ENCODE results near the gene PPP4R2. TPM values are rescaled to one million over a fixed set of nuclear protein-coding genes. Genes with fewer than 3 reads are reported as not detected.

The PPP4R2 gene
- total and polyA plus RNA-seq, 5 experiments from 2014 or later = 28.3 to 65.1 (median 46.1) TPM

DNA sequence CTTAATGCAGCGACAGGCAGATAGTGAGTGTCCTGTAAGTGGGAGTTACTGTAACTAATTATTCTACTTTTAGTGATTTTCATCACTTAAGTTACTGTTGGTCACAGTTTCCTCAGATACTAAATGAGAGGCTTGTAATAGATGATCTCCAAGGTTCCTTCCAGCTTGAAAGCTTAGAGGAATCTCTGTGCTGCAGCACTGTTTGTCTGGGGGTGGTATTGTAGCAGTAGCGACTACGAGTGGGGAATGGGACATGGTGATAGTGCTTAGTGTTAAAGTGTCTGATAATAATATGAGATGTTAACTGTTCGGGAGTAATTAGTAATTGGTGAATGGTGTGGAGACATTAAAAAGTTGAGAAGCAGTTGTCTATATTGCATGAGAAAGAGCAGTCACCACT lies 12.4 kb downstream of the PPP4R2 start:
- peaks cover 4 to 84% (median 31%) of the 10 kb centered on the region in 3 donors for H3K36me3 Mint-ChIP-seq
- no peaks in the 10 kb centered on the region for H3K9me3 Mint-ChIP-seq
- DNase-seq = no peak
- H3K27me3 Mint-ChIP-seq = no peaks in the 10 kb centered on the region
- peaks cover 47 to 86% (median 84%) of the 10 kb centered on the region in 4 donors for H3K4me1 Mint-ChIP-seq
- peak overlapping the region in 9 of 10 donors; percentile 6 to 64 (median 37) for H3K4me3 Mint-ChIP-seq
- no peak for ATAC-seq
- POLR2A ChIA-PET = no interaction called here
- peak overlapping the region in 8 of 10 donors; percentile 0 to 77 (median 43) for H3K27ac Mint-ChIP-seq

DNA sequence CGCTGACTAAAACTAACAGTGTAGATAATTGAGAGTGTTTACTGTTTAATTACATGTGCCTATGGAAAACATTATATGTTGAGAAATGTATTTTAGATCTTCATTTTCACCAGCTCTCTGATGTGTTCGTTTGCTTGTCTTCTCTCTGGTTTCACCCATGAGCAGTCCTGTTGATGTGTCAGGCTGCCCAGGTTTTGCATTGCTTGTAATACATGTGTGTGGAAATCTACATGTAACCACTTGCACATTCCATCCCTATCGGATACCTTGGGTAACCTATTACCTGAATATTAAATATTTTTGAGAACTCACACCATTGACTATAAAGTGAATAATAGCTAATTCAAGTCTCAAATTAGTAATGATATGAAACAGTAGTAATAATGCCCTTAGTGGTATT lies 13.1 kb downstream of the PPP4R2 start:
- POLR2A ChIA-PET = no interaction called here
- Mint-ChIP-seq H3K27me3 (no peaks in the 10 kb centered on the region), H3K4me3 (peak overlapping the region in 5 of 10 donors; percentile 18 to 64 (median 42))

DNA sequence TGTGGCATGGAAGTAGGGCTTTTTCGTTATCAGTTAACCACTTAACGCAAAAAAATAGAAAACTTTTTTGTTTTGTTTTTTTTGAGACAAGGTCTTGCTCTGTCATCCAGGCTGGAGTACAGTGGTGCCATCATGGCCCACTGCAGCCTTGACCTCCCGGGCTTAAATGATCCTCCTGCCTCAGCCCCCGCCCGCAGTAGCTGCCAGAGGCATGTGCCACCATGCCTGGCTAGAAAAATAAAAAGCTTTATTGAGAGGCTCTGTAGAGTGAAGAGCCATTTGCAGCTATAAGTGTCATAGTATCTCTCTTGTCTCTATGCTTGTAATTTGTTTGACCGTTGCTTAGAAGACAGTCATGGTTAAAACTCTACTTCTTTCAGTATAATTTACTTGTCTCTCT lies 13.5 kb downstream of the PPP4R2 start:
- peaks cover 41 to 84% (median 77%) of the 10 kb centered on the region in 4 donors for H3K4me1 Mint-ChIP-seq
- peak overlapping the region in 8 of 10 donors; percentile 9 to 54 (median 38) for H3K4me3 Mint-ChIP-seq
- H3K9me3 Mint-ChIP-seq = no peaks in the 10 kb centered on the region
- peaks cover 4 to 78% (median 35%) of the 10 kb centered on the region in 3 donors for H3K36me3 Mint-ChIP-seq
- ATAC-seq (no peak), DNase-seq (no peak)
- no peaks in the 10 kb centered on the region for H3K27me3 Mint-ChIP-seq
- peak overlapping the region in 8 of 10 donors; percentile 20 to 80 (median 46) for H3K27ac Mint-ChIP-seq
- POLR2A ChIA-PET = interaction anchor here (0.7 kb wide), 1 partner anchor 10 kb away, joined by 3 read pairs; no protein-coding TSS in a partner anchor

More for the DNA sequence above, 13.1 kb downstream of the PPP4R2 start:
- peaks cover 4 to 80% (median 32%) of the 10 kb centered on the region in 3 donors for H3K36me3 Mint-ChIP-seq
- no peaks in the 10 kb centered on the region for H3K9me3 Mint-ChIP-seq
- peaks cover 42 to 85% (median 79%) of the 10 kb centered on the region in 4 donors for H3K4me1 Mint-ChIP-seq
- no peak for ATAC-seq
- H3K27ac Mint-ChIP-seq = peak overlapping the region in 7 of 10 donors; percentile 20 to 77 (median 53)
- no peak for DNase-seq

DNA sequence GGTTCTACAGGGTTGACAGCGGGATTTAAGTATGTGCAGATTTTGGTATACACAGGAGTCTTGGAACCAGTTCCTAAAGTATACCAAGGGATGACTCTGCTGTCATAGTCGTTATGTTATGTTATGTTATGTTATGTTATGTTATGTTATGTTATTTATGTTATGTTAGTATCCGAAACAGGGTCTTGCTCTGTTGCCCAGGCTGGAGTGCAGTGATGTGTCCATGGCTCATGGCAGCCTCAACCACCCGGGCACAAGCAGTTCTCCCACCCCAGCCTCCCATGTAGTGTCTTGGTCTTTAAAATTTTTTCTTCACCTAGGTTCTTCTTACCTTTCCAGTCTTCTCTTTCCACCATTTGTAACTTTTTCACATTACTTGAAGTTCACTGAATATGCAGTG lies 21.7 kb downstream of the PPP4R2 start:
- Mint-ChIP-seq H3K36me3 (peaks cover 0 to 36% (median 8%) of the 10 kb centered on the region in 3 donors), H3K4me3 (peak overlapping the region in 6 of 10 donors; percentile 4 to 37 (median 27)), H3K27me3 (no peaks in the 10 kb centered on the region), H3K9me3 (no peaks in the 10 kb centered on the region), H3K4me1 (peaks cover 25 to 73% (median 61%) of the 10 kb centered on the region in 4 donors), H3K27ac (peak overlapping the region in 2 of 10 donors; percentile 12 to 57)
- POLR2A ChIA-PET = no interaction called here
- no peak for ATAC-seq
- DNase-seq = no peak

DNA sequence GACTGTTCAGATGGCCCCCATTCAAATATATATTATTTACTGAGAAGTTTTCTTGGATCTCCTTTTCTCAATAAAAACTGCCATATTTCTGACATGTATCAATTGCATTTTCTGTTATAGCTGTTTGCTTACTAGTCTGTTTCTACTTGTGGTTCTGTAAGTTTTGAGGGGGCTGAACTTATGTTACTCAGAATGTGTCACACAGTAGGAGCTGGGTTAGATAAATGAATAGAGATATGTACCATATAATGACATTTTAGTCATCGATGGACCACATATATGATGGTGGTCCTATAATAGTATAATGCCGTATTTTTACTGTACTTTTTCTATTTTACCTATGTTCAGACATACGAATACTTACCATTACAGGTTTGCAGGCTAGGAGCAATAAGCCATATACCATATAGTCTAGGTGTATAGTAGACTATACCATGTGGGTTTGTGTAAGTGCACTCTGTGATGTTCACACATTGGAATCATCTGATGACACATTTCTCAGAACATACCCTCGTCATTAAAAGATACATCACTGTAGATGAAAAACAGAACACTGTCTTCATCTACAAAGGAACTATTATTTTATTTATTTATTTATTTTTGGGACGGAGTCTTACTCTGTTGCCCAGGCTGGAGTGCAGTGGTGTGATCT lies 22.3 kb downstream of the PPP4R2 start:
- POLR2A ChIA-PET = no interaction called here
- no peak for DNase-seq
- no peak for ATAC-seq
- peaks cover 25 to 71% (median 61%) of the 10 kb centered on the region in 4 donors for H3K4me1 Mint-ChIP-seq
- H3K27ac Mint-ChIP-seq = peak overlapping the region in 2 of 10 donors; percentile 12 to 45
- H3K9me3 Mint-ChIP-seq = no peaks in the 10 kb centered on the region
- peak overlapping the region in 3 of 10 donors; percentile 21 to 36 (median 25) for H3K4me3 Mint-ChIP-seq
- peaks cover 0 to 36% (median 8%) of the 10 kb centered on the region in 3 donors for H3K36me3 Mint-ChIP-seq
- H3K27me3 Mint-ChIP-seq = no peaks in the 10 kb centered on the region

DNA sequence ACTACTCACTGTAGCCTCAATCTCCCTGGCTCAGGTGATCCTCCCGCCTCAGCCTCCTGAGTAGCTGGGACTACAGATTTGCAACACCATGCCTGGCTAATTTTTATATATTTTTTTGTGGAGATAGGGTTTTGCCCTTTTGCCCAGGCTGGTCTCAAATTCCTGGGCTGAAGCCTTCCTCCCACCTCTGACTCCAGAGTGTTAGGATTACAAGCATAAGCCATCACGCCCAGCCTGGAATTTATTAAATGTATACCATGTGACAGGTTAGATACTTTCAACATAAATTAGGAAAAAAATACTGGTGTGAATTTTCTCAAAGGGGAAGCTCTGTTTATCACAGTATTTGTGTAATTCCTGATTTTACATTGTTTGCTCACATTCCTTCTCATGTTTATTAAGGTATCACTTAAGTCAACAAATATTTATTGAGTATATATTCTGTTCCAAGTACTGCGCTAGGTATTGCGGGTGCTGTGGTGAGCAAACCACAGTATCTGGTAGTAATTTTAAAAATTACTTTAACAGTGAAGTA lies 24.8 kb downstream of the PPP4R2 start:
- Mint-ChIP-seq H3K27ac (peak overlapping the region in 2 of 10 donors; percentile 9 to 57), H3K4me3 (peak overlapping the region in 3 of 10 donors; percentile 6 to 30 (median 26)), H3K27me3 (no peaks in the 10 kb centered on the region), H3K4me1 (peaks cover 30 to 77% (median 70%) of the 10 kb centered on the region in 4 donors), H3K36me3 (peaks cover 0 to 19% (median 0%) of the 10 kb centered on the region in 3 donors), H3K9me3 (no peaks in the 10 kb centered on the region)
- DNase-seq = no peak
- no peak for ATAC-seq
- POLR2A ChIA-PET = interaction anchor here (0.6 to 0.7 kb wide), 2 partner anchors 27 to 482 kb away, joined by 3 to 4 read pairs; no protein-coding TSS in a partner anchor

DNA sequence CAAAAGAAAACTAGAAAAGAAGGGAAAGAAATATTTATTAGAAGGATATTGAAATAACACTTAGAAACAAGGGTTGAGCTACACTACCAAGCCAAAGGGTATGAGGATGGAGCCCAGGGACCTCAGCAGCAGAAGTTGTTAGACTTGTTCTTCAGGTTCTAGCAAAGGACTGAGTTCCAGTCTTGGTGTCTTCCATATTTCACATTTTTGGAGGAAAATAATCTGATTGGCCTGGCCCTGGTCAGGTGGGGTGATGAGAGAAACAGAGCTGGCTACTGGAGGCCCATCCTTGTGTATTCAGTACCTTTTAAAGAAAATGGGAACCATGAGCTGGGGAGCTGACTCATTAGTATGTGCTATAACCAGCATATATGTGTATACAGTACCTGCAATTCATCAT lies 28.2 kb downstream of the PPP4R2 start:
- H3K27ac Mint-ChIP-seq = no peak overlapping the region
- peaks cover 0 to 13% (median 4%) of the 10 kb centered on the region in 3 donors for H3K36me3 Mint-ChIP-seq
- no peaks in the 10 kb centered on the region for H3K9me3 Mint-ChIP-seq
- peaks cover 27 to 87% (median 73%) of the 10 kb centered on the region in 4 donors for H3K4me1 Mint-ChIP-seq
- DNase-seq (no peak), ATAC-seq (no peak)
- H3K4me3 Mint-ChIP-seq = peak overlapping the region in 4 of 10 donors; percentile 4 to 47 (median 10)
- POLR2A ChIA-PET = interaction anchor here (0.5 kb wide), 1 partner anchor 31 kb away, joined by 3 read pairs; no protein-coding TSS in a partner anchor
- no peaks in the 10 kb centered on the region for H3K27me3 Mint-ChIP-seq

DNA sequence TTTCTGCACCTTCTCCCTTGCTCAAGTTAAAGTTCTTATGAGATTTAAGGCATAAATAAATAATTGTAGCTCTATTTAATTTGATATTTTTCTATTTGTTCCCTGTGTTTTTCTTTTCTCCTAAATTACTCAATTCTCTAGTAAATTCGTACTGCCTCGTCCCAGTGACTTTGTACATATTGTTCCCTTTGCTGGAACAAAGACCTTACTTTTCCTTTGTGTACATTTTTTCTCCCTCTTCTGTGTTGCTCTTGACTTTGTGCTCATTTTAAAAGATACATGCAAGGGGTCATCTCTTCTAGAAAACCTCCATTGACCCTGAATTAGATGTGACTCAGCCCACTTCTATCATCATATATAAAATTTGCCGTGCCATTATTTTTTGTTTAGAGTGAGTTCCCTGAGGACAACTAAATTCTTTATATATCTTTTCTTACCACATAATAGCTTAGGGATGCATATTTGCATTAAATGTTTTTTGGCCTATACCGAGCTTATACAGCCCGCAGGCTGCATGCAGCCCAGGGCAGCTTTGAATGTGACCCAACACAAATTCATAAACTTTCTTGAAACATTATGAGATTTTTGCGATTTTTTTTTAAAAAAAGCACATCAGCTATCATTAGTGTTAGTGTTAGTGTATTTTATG lies 29.6 kb downstream of the PPP4R2 start:
- peaks cover 34 to 90% (median 77%) of the 10 kb centered on the region in 4 donors for H3K4me1 Mint-ChIP-seq
- POLR2A ChIA-PET = no interaction called here
- no peaks in the 10 kb centered on the region for H3K27me3 Mint-ChIP-seq
- peak overlapping the region in 2 of 10 donors; percentile 8 to 56 for H3K27ac Mint-ChIP-seq
- no peak for DNase-seq
- ATAC-seq = no peak
- peaks cover 0 to 18% (median 11%) of the 10 kb centered on the region in 3 donors for H3K36me3 Mint-ChIP-seq
- H3K9me3 Mint-ChIP-seq = no peaks in the 10 kb centered on the region
- H3K4me3 Mint-ChIP-seq = no peak overlapping the region

DNA sequence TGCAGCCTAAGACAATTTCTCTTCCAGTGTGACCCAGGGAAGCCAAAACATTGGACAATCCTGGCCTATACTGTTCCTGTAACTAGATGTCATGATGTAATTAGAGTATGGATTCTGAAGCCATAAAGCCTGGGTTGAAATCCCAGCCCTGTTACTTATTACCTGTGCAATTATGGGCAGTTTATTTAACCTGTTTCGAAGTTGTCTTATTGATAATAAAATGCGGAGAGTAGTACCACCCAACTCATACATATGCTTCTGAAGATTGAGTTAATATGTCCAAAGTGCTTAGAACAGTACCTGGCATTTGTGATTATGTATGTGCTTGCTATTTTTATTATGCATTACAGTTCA lies 30.1 kb downstream of the PPP4R2 start:
- Mint-ChIP-seq H3K4me3 (no peak overlapping the region), H3K9me3 (no peaks in the 10 kb centered on the region), H3K4me1 (peaks cover 33 to 89% (median 80%) of the 10 kb centered on the region in 4 donors), H3K27me3 (no peaks in the 10 kb centered on the region), H3K27ac (no peak overlapping the region), H3K36me3 (peaks cover 0 to 18% (median 11%) of the 10 kb centered on the region in 3 donors)
- no peak for ATAC-seq
- DNase-seq = no peak
- POLR2A ChIA-PET = no interaction called here

DNA sequence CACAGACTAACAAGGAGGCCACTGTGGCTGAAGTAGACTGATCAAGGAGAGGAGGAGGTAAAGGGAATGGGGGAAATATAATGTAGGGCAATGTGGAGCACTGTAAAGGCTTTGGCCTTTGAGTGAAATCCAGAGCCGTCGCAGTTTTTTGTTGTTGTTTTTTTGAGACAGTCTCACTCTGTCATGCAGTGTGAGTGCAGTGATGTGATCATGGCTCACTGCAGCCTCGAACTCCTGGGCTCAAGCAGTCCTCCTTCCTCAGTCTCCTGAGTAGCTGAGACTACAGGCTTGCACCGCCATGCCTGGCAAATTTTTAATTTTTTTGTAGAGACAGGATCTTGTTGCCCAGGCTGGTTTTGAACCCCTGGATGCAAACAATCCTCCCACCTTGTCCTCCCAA lies 32.2 kb downstream of the PPP4R2 start:
- Mint-ChIP-seq H3K4me1 (peaks cover 33 to 87% (median 82%) of the 10 kb centered on the region in 4 donors), H3K36me3 (peaks cover 0 to 21% (median 11%) of the 10 kb centered on the region in 3 donors), H3K27me3 (no peaks in the 10 kb centered on the region), H3K27ac (peak overlapping the region in 3 of 10 donors; percentile 20 to 64 (median 55)), H3K9me3 (no peaks in the 10 kb centered on the region), H3K4me3 (peak overlapping the region in 2 of 10 donors; percentile 1 to 2)
- no peak for ATAC-seq
- POLR2A ChIA-PET = no interaction called here
- DNase-seq = no peak

DNA sequence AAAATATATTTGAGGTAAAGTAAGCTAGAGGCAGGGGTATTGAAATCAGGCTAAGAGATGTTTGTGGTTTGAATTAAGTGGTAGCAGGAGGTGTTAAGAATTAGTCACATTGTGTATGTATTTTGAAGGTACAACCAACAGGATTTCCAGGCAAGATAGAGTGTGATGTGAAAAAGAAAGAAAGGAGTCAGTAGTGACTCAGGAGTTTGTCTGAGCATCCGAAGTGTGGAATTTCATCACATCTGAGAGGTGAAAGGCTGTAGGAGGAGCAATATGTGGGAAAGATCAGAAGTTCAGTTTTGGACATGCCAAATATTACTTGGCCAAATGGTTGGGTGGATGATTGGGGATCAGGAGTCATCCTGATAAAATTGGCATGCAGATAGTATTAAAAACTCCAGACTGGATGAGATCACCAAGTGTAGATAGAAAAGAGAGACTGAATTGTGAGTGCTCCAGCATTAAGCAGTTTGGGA lies 32.7 kb downstream of the PPP4R2 start:
- H3K9me3 Mint-ChIP-seq = no peaks in the 10 kb centered on the region
- H3K27ac Mint-ChIP-seq = peak overlapping the region in 7 of 10 donors; percentile 0 to 71 (median 55)
- H3K36me3 Mint-ChIP-seq = peaks cover 0 to 21% (median 11%) of the 10 kb centered on the region in 3 donors
- ATAC-seq (no peak), DNase-seq (no peak)
- POLR2A ChIA-PET = no interaction called here
- H3K27me3 Mint-ChIP-seq = no peaks in the 10 kb centered on the region
- H3K4me3 Mint-ChIP-seq = peak overlapping the region in 8 of 10 donors; percentile 1 to 16 (median 2)
- H3K4me1 Mint-ChIP-seq = peaks cover 36 to 89% (median 84%) of the 10 kb centered on the region in 4 donors

DNA sequence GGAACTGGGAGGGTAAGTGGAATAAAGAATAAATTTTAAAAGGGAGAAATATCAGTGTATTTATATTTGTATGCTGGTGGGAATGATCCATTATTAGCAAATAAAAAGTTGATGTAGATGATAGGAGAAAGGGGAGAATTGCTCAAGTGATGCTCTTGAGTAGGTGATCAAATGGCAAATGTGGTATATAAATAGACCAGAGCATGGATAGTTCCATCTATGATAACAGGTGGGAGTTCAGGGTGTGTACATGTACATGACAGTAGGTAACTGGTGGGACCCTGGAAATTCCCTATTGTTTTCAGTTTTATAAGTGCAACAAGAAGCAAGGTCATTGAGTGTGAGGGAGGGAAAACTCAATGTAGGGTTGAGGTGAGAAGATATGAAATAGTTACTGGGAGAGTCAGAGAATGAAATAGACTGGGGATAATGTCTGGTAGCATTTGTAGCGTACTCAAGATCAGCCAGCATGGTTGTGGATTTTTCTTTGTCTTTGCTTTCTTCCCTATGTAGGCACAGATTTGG lies 33.5 kb downstream of the PPP4R2 start:
- ATAC-seq = no peak
- H3K4me1 Mint-ChIP-seq = peaks cover 36 to 90% (median 85%) of the 10 kb centered on the region in 4 donors
- H3K4me3 Mint-ChIP-seq = peak overlapping the region in 6 of 10 donors; percentile 0 to 33 (median 8)
- H3K36me3 Mint-ChIP-seq = peaks cover 0 to 23% (median 14%) of the 10 kb centered on the region in 3 donors
- POLR2A ChIA-PET = no interaction called here
- H3K9me3 Mint-ChIP-seq = no peaks in the 10 kb centered on the region
- H3K27me3 Mint-ChIP-seq = no peaks in the 10 kb centered on the region
- peak overlapping the region in 6 of 10 donors; percentile 0 to 64 (median 22) for H3K27ac Mint-ChIP-seq
- no peak for DNase-seq
